Amygdala (tissue), 56 donors: ENCODE results near the gene LGMN.
A peak's percentile ranks its signal among the peaks of the same experiment; 100 is the strongest.
"Not testable (repeated sequence)": the region's sequence is repeated elsewhere in the genome, so short reads cannot be mapped to it uniquely, and the experiment has no call there.

Experiments
- DNase-seq, 56 donors: peaks; one replicate each; lab custom pipeline; 2025; lab: John Stamatoyannopoulos, UW

LGMN gene

DNA sequence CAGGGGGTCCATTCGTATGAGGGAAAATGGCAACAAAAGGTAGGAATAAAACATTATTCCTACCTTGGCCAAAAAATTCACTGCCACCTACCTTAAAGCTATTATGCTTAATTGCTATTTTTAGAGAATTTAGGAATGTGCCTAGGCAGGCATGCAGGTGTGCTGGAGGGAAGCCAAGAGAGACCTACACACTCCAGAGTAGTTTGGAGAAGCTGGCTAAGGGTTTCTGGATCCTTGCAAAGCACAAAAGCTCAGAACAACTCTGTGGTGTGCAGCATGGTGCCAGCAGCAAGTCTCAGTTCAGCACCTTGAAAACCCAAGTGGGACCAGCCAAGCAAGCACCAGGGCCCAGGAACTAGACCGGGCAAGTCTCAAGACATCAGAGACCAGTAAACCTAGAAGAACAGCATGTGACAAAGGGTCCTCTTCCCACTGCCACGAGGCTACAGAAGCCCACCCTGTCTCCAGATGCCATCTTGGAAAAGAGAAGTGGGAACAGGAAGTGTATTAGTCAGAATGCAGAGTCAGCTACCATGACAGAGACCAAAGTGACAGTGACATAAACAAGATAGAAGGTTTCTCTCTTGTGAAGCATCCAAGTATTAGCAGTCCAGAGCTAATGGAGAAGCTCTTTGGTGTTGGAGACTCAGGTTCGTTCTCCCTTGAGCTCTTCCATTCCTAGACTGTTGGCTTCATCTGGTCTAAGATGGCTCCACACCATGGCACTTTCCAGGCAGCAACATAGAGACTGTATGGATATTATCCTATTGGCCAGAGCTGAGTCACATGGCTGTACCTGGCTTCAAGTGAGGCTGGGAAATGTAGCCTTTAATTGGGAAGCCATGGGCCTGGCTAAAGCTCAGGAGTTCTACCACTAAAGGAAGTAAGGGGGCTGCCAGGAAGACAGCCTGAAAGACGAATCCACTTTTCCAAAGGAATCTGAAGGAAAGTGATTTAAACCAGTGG, 15.5 kb upstream of the LGMN start:
- DNase-seq = not testable (repeated sequence)

DNA sequence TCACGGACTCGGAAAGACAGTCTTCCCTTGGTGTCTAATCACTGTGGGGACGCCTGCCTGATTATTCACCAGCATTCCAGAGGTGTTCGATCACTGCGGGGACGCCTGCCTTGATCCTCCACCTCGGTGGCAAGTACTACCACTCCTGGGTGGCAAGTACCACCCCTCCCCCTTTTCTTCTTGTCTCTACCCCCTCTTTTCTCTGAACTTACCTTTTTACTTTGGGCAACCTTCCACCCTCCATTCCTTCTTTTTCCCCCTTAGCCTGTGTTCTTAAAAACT, 12.0 kb upstream of the LGMN start:
- no peak for DNase-seq

DNA sequence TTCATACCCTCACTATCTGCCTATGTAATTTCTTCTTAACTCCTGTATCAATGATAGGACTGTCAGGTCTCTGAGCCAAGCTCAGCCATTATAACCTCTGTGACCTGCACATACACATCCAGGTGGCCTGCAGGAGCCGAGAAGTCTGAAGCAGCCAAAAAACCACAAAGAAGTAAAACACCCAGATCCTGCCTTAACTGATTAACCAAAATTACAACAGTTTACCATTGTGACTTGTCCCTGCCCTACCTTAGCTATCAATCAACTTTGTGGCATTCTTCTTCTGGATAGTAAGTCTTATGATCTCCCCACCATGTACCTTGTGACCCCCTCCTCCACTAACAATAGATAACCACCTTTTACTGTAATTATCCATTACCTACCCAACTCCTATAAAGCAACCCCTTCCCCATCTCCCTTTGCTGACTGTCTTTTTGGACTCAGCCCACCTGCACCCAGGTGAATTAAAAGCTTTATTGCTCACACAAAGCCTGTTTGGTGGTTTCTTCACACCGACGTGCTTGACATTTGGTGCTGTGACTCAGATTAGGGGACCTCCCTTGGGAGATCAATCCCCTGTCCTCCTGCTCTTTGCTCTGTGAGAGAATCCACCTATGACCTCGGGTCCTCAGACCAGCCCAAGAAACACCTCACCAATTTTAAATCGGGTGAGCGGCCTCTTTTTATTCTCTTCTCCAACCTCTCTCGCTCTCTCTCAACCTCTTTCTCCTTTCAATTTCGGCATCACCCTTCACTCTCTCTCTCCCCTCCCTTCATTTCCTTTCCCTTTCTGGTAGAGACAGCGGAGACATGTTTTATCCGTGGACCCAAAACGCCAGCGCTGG, 11.5 kb upstream of the LGMN start:
- DNase-seq = no peak

DNA sequence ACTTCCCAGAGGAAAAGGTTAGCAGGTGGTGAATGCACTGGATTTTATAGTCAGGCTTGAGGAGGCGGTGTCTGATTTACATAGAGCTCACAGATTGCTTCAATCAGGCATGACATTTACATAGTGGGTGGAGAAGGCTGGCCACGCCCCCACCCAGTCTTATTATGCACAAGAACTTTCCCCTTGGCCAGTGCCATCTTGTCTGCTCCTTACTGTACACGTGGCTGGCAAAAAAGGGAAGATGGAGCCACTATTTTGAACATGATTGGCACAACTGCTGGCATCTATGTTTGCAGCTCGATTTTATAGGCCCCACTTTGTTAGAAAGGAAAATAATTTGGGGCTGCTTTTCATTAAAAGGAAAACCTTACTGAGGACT, 10.9 kb upstream of the LGMN start:
- no peak for DNase-seq

DNA sequence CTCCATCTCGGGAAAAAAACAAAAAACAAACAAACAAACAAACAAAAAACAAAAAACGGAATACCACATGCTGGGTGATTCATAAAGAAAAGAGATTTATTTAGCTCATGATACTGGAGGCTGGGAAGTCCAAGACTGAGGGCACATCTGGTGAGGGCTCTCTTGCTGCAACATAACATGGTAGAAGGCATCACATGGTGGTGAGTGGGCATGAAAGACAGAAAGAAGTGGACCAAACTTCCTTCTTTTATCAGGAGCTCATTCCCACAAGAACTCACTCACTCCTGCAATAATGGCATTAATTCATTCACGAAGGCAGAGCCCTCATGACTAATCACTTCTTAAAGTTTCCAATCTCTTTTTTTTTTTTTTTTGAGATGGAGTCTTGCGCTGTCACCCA, 8.0 kb upstream of the LGMN start:
- DNase-seq = no peak

DNA sequence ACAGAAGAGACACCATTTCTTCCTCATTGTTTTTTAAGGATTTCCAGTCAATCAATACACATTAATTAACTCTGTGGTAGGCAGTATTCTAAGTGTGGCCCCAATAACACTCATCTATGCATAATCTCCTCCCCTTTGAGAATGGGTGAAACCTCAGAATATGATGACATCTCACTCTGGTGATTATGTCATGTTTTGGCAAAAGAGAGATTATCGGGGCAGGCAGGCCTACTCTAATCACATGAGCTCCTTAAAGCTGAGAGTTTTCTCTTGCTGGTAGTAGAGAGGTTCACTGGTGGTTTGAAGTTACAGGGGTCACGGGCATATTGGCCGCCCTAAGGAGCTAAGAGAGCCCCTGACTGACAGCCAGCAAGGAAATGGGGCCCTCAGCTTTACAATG, 7.1 kb upstream of the LGMN start:
- no peak for DNase-seq

DNA sequence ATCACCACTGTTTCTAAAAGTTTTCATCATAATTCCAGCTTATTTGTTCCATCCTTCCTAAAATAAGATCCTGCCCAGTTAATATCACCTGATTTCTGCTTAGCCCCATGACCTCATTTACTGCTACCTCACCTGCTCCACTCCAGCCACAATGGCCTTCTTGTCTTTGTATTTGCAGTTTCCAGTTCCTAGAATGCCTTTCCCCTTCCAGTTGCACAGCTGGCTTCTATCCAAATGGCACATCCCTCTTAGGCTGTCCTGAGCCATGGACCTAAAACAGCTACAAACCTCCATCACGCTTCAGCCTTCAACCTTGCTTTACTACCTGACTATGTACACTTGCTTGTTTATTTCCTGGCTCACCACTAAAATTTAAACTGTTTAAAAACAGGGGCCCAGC, 6.5 kb upstream of the LGMN start:
- no peak for DNase-seq

DNA sequence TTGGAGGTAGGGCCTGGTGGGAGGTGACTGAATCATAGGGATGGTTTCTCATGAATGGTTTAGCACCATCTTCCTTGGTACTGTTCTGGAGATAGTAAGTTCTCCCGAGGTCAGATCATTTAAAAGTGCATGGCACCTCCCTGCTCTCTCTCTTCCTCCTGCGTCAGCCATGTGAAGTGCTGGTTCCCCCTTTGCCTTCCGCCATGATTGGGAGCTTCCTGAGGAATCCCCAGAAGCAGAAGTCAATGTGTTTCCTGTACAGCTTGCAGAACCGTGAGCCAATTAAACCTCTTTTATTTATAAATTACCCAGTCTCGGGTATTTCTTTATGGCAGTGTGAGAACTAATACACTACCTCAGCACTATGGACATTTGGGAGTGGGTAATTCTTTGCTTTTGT, 4.8 kb upstream of the LGMN start:
- DNase-seq = peak in 4 of 56 donors; percentile 5 to 19 (median 11)

DNA sequence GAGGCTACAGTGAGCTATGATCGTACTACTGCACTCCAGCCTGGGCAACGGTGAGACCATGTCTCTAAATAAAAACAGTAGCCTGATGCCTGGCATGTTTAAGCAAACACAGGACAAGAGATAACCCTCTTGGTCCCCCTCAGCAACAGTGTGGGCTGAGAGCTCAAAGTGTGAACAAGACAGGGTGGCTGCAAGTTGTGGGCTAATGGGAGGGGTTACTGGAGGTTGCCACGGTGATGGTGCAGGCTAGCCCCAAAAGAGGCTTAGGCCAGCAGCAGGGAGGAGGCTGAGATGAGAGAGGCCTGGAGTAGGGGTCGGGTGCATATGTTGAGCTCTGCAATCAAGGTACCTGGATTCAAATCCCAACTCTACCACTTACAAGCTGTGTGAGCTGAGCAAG, 3.4 kb upstream of the LGMN start:
- no peak for DNase-seq

DNA sequence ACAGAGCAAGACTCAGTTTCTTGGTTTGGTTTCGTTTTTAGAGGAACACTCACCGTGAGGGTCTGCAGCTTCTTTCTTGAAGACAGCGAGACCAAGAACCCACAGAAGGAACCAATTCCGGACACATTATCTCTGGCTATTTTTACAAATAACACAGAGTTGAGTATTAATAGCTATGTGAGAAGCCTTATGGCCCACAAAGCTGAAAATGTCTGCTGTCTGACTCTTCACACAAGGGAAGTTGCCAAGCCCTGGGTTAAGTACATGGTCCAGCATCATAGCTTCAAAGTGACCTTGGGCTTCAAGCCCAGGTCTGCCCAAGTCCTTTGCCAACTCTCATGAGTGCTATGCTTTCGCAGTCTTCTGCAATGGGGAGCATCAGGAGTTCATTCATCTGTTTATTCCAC, 2.6 kb upstream of the LGMN start:
- DNase-seq = no peak

DNA sequence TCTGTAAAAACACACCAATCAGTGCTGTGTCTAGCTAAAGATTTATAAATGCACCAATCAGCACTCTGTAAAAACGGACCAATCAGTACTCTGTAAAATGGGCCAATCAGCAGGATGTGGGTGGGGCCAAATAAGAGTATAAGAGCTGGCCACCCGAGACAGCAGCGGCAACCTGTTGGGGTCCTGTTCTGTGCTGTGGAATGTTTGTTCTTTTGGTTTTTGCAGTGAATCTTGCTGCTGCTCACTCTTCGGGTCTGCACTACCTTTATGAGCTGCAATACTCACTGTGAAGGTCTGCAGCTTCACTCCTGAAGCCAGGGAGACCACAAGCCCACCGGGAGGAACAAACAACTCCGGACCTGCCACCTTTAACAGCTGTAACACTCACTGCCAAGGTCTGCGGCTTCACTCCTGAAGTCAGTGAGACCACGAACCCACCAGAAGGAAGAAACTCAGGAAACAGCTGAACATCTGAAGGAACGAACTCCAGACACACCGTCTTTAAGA, 1.8 kb upstream of the LGMN start:
- peak in 1 of 56 donors; percentile 23 for DNase-seq

DNA sequence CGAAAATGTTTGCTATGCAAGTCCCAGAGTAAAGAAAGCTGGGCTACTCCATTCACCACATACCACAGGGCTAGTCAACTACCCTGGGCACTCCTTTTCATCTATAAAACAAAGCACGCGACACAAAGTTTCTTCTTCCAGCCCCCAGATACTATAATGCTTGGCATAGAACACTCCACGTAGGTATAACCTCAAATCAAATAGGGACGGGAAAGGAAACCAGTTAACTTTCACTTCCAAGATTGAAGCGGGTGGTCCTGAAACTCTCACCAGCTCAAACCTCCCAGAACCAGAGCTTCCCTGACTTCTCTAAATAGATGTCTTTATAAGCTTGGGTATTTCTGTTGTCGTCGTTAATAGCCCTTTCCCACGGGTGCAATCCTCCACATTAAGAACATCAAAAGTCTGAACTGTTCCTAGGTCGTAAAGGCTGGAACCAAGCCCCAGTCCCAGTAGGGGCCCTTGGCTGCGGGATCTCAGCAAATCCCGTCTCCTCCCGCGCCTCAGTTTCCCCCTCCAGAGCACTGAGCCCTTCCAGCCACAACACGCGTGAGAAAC, 647 bp downstream of the LGMN start:
- DNase-seq = peak in 4 of 56 donors; percentile 15 to 42 (median 32)

DNA sequence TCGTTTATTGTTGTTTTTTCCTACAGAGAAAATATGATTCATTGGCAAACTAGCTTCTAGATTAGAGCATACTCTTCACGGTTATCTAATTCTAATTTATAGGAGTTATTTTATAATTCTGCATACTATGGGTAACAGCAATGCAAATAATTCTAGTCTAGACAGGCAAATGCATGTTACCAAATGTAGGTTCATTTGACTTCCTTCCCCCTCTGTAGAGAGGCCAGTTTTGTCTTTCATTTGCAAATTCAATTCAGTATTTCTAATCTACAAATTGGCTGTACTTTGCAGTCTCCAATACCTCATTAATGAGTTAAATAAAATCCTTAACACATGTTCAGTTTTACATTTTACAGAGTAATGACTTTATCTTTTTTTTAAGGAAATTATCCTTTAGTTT, 4.2 kb downstream of the LGMN start:
- DNase-seq = no peak

DNA sequence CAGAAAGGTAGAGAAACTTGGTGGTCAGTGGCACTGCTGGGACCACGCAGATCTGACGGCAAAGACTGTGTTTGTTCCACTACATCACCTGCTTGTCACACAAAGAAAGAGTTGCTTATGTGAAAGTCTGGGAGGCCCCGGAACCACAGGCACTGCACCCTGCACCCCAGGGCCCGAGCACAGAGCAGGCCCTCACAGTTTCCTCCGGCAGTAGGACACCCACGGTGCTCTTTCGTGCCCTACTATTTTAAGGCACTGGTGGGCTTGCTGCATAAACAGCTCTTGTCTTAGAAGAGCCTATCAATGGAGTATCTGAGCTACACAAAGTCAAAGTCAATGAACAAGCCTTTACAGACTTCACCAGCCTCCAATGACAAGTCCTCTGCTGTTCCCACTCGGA, 8.0 kb downstream of the LGMN start:
- no peak for DNase-seq

DNA sequence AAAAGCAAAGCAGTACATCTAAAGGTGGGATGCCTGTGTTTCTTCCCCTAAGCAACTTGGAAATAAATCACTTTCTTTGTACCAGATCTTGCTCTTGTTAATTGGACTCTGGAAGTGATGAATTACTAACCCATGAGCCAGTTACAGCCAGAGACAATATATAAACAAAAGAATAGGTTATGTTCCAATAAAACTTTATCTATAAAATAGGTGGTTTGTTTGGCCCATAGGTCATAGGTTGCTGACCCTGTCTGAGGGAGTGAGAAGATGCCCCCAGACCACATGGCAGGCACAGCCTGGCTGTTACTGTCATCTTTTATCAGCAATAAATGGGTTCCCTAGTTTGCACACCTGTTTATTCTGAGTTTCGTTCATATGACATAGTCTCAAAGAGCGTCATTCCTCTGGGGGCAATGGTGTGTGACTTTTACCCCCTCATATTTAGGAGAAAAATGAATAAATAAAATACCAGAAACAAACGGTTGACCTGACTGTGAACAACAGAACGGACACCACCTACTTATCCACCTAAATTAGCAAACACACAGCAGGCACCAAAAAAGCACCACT, 10.7 kb downstream of the LGMN start:
- no peak for DNase-seq

DNA sequence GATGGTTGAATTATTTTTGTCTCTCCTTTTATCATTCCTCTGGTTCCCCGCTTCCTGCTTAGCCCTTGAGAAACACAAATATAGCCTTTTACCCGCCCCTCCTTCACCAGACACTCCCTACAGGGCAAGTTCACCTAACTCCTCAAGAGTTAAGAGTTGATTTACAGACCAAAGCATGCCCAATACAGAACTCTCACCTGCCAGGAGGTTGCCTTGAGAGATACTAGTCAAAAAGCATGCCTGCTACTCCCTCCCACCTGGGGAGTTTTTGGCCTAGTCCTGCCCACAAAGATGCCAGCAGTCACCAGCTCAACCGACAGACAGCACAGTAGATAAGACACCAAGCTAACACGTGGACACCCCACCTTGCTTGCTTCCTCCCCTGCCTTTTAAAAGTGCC, 11.2 kb downstream of the LGMN start:
- DNase-seq = no peak

DNA sequence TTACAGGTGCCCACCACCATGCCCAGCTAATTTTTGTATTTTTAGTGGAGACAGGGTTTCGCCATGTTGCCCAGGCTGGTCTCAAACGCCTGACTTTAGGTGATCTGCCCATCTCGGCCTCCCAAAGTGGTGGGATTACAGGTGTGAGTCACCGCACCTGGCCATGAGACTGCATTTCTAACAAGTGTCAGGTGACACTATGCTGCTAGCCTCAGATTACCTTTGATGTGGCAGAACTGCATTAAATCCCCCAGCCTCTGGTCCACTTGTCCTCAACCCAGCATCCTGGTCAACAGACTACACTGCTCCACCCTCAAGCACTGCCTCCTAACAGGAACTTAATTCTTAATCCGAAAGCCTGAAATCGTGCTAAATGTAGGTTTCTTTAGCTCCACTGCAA, 13.1 kb downstream of the LGMN start:
- no peak for DNase-seq

DNA sequence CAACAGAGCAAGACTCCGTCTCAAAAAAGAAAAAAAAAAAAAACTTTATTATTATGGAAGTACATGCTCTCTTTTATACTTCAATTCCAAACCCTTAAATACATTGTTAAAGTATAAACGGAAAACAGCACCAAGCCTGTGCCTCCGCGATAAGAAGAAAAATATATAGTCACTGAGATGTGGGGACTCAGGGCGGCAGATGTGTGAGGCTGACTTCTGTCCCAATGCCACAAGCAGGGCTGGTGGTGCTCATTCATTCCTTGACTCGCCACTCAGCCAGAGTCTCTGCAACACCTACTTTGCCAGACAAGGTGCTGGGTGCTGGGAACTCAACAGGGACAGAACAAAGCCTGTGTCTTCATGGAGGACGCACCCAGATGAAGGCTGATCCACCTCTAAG, 13.8 kb downstream of the LGMN start:
- no peak for DNase-seq

DNA sequence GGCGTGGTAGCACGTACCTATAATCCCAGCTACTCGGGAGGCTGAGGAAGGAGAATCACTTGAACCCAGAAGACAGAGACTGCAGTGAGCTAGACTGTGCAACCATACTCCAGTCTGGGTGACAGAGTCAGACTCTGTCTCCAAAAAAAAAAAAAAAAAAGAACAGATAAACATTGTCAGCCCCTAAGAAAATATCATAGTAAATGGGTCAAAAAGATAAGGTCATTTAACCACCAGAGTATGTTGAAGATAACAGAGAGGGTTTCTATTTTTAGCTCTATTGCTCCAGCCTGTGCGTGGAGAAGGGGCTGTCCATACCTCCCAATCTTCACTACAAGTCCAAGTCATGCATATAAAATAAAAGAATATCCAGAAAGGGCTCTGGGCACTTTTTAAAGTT, 15.4 kb downstream of the LGMN start:
- DNase-seq = no peak

DNA sequence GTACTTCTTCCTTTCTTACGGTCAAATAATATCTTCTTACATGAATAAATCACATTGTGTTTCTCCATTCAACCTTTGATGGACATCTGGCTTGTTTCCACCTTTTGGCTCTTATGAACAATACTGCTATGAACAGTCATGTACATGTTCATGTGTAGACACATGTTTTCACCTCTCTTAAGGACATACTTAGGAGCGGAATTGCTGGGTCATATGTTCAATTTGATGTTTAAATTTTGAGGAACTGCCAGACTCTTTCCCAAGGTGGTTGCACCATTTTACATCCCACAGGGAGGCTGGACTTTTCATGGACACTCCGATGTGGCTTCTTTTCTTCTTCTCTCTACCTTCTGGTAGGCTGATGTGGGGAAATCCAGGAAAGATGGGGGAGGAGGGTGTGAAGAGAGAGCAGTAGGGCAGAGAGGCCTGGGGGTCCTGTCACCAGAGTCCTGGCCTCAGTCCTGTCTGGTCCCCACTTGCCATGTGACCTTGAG, 16.8 kb downstream of the LGMN start:
- no peak for DNase-seq
